ENCODE data around the gene ESRRG.

Gene ESRRG

GRCh38 chr1:216614011-216614934 is 109.0 kb downstream of the ESRRG start (continued):
- TF ChIP-seq TCF4 (CRISPR knock-in tag; IDR thresholded peaks at IDR 0.05; ENCODE audit: borderline replicate concordance) (no peak), SNAI2 (CRISPR knock-in tag; IDR thresholded peaks at IDR 0.05) (no peak), TOX (CRISPR knock-in tag; IDR thresholded peaks at IDR 0.05; ENCODE audit: borderline replicate concordance) (no peak), GLIS3 (CRISPR knock-in tag; IDR thresholded peaks at IDR 0.05) (no peak)

- no peak for ATAC-seq
Measured at GRCh38 chr1:216612291-216612690, 110.9 kb downstream of the ESRRG start.

GRCh38 chr1:216607067-216607697 is 116.0 kb downstream of the ESRRG start:
- no peak for ATAC-seq
- TF ChIP-seq CSDC2 (CRISPR knock-in tag; IDR thresholded peaks at IDR 0.05) (no peak), PATZ1 (CRISPR knock-in tag; IDR thresholded peaks at IDR 0.05; ENCODE audit: borderline replicate concordance) (no peak), CREB5 (CRISPR knock-in tag; IDR thresholded peaks at IDR 0.05; ENCODE audit: low read depth) (no peak), POU6F1 (CRISPR knock-in tag; IDR thresholded peaks at IDR 0.05; ENCODE audit: borderline replicate concordance, low read depth) (no peak), ZFP30 (CRISPR knock-in tag; IDR thresholded peaks at IDR 0.05) (no peak)

More at GRCh38 chr1:216612291-216612690, 110.9 kb downstream of the ESRRG start:
- no peak for TF ChIP-seq ZNF8 (CRISPR knock-in tag; IDR thresholded peaks at IDR 0.05)
- no peak for TF ChIP-seq ZC3H10 (CRISPR knock-in tag; IDR thresholded peaks at IDR 0.05)
- no peak for TF ChIP-seq ZFP30 (CRISPR knock-in tag; IDR thresholded peaks at IDR 0.05)
- no peak for TF ChIP-seq OSR1 (CRISPR knock-in tag; IDR thresholded peaks at IDR 0.05)
- TF ChIP-seq ZNF565 (CRISPR knock-in tag; conservative IDR thresholded peaks at IDR 0.05; ENCODE audit: low read depth) = no peak
- TF ChIP-seq GLIS3 (CRISPR knock-in tag; IDR thresholded peaks at IDR 0.05) = no peak
- no peak for TF ChIP-seq SNAI2 (CRISPR knock-in tag; IDR thresholded peaks at IDR 0.05)
- no peak for TF ChIP-seq ESRRG (CRISPR knock-in tag; IDR thresholded peaks at IDR 0.05)
- no peak for TF ChIP-seq ISL1 (CRISPR knock-in tag; IDR thresholded peaks at IDR 0.05)
- TF ChIP-seq CSRNP3 (CRISPR knock-in tag; IDR thresholded peaks at IDR 0.05) = no peak
- no peak for TF ChIP-seq POU6F1 (CRISPR knock-in tag; IDR thresholded peaks at IDR 0.05; ENCODE audit: borderline replicate concordance, low read depth)
- TF ChIP-seq CREB5 (CRISPR knock-in tag; IDR thresholded peaks at IDR 0.05; ENCODE audit: low read depth) = no peak
- no peak for TF ChIP-seq ARNTL (CRISPR knock-in tag; IDR thresholded peaks at IDR 0.05; ENCODE audit: borderline replicate concordance, low read depth)
- no peak for TF ChIP-seq TOX (CRISPR knock-in tag; IDR thresholded peaks at IDR 0.05; ENCODE audit: borderline replicate concordance)
- no peak for TF ChIP-seq PATZ1 (CRISPR knock-in tag; IDR thresholded peaks at IDR 0.05; ENCODE audit: borderline replicate concordance)
- no peak for TF ChIP-seq TCF4 (CRISPR knock-in tag; IDR thresholded peaks at IDR 0.05; ENCODE audit: borderline replicate concordance)
- TF ChIP-seq BACH2 (CRISPR knock-in tag; IDR thresholded peaks at IDR 0.05; ENCODE audit: borderline replicate concordance) = no peak
- no peak for TF ChIP-seq ZFP3 (CRISPR knock-in tag; IDR thresholded peaks at IDR 0.05)
- no peak for TF ChIP-seq CSDC2 (CRISPR knock-in tag; IDR thresholded peaks at IDR 0.05)
- no peak for TF ChIP-seq RARB (CRISPR knock-in tag; IDR thresholded peaks at IDR 0.05)

All from SK-N-SH treated with all-trans-retinoic acid at 6 μM for 48 hours (cell line).